DOHH2 (cell line): Measurements from ENCODE around the gene DACH1.

Source experiments
- CTCF ChIP-seq: fragments of 200-600 bp; sonication (generic); IDR thresholded peaks from one replicate; pipeline ENCODE4 v1.5.1; 2014; ENCODE audit warnings: antibody characterized with exemption, mild to moderate bottlenecking, low read depth, low read length; ENCODE audit not compliant: poor library complexity, severe bottlenecking
- EZH2phosphoT487 ChIP-seq: fragments of 200-600 bp; sonication (generic); IDR thresholded peaks from 2 replicates; pipeline ENCODE4 v1.6.1; 2017; ENCODE audit warnings: borderline replicate concordance, mild to moderate bottlenecking, antibody characterized with exemption, low read length, moderate library complexity, mixed read lengths

- TF ChIP-seq CTCF (no peak), EZH2phosphoT487 (no peak)
Measured at GRCh38 chr13:71395053-71395452, 472.0 kb downstream of the DACH1 start.
